C4-2B (cell line): ENCODE measurements around the gene DIO3.

ENCODE experiments used
- H3K27ac ChIP-seq: fragments of 450-650 bp; 2 replicates; pipeline ENCODE4 v1.5.1; 2017
- CTCF ChIP-seq: fragments of 450-650 bp; conservative IDR thresholded peaks from 2 replicates; pipeline ENCODE4 v1.5.1; 2017; ENCODE audit warnings: mild to moderate bottlenecking
- ZFX ChIP-seq: fragments of 450-650 bp; IDR thresholded peaks from 2 replicates; pipeline ENCODE4 v1.6.1; 2017

Gene DIO3

GRCh38 chr14:101520621-101521472, 40.4 kb upstream of the DIO3 start:
- TF ChIP-seq ZFX, result no peak
- no peak for TF ChIP-seq CTCF
- peak overlapping the region; percentile 3; the same call in 1 of the 2 replicates for H3K27ac ChIP-seq

- TF ChIP-seq CTCF, result no peak
- no peak for TF ChIP-seq ZFX
- no peak overlapping the region for H3K27ac ChIP-seq
These were observed 39.8 kb upstream of the DIO3 start for GRCh38 chr14:101521473-101521915.

GRCh38 chr14:101521978-101522377, 39.3 kb upstream of the DIO3 start:
- no peak overlapping the region for H3K27ac ChIP-seq
- TF ChIP-seq ZFX (no peak), CTCF (no peak)

GRCh38 chr14:101525640-101526527, 35.4 kb upstream of the DIO3 start:
- TF ChIP-seq ZFX, result no peak
- no peak for TF ChIP-seq CTCF
- H3K27ac ChIP-seq, result no peak overlapping the region

GRCh38 chr14:101527987-101528386, 33.3 kb upstream of the DIO3 start:
- TF ChIP-seq CTCF (no peak), ZFX (no peak)
- H3K27ac ChIP-seq, result no peak overlapping the region

GRCh38 chr14:101529079-101529478, 32.2 kb upstream of the DIO3 start:
- no peak for TF ChIP-seq ZFX
- no peak for TF ChIP-seq CTCF
- no peak overlapping the region for H3K27ac ChIP-seq

- no peak for TF ChIP-seq ZFX
- no peak overlapping the region for H3K27ac ChIP-seq
These were observed 27.1 kb upstream of the DIO3 start for GRCh38 chr14:101534198-101534597.
